ENCODE measurements around the gene KRTAP10-9.
"Not testable (repeated sequence)": the region's sequence is repeated elsewhere in the genome, so short reads cannot be mapped to it uniquely, and the experiment has no call there.

KRTAP10-9 gene

DNA sequence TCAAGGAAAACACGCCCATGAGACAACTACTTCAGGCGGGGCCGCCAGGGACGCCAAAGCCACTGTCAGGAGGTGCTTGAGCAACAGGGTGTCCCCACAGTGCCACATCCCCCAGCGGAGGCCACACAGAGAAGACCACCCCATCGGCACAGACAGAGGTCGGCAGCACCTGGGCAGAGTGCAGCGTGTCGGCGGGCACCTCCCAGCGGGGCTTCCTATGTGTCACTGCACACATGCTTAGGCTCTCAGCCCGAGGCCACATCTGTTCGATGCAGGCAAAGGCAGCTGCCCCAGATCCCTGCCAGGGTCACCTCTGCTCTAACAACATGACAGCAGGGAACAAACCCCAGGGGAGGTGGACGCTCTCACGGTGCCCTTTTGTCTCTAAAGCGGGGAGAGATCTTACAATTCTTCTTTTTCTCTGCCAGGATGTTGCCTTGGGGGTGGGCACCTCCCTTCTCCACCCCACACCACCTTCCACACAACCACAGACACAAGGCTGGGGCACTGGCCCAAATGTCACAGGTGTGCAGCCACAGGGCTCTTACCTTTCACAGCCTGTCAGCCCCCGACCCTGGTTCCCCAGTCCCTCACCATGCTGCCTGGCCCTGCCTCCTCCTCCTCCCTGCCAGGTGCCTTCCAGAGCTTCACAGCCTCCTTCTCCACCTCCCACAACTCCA lies 10.8 kb upstream of the KRTAP10-9 start:
- DNase-seq: no peak

DNA sequence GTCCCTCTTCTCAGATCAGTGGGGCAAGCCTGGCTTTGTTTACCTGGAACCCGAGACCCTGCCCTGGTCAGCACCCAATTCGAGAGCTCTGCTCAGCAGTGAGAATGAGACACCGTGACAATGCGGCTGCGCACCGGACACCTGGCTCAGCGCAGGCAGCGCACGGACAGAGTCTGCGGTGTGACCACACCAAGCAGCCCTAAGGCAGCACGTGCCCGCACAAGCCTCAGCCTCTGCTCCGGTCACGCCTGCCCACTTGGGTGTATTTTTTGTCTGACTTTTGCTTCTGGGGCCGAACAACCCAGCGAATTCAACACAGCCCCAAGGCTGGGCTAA lies 10.3 kb upstream of the KRTAP10-9 start:
- no peak for DNase-seq

DNA sequence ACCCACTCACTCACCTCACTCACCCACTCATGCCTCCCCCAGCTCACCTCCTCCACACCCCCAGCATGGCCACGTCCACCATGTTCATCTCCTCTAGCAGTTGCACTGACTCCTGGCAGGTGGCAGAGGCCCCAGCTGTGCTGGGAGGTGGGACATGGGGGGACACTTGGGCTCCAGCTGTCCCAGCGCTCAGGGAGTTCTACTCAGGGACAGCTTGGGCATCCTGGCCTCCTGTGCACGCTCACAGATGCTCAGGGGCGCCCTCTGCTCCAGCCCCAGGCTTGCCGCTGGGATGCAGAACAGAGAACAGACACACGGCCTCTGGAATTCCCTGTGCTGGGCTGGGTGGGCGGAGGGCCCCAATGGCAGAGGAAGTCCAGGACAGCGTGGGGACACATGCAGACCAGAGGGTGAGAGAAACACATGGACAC lies 9.8 kb upstream of the KRTAP10-9 start:
- no peak for DNase-seq

DNA sequence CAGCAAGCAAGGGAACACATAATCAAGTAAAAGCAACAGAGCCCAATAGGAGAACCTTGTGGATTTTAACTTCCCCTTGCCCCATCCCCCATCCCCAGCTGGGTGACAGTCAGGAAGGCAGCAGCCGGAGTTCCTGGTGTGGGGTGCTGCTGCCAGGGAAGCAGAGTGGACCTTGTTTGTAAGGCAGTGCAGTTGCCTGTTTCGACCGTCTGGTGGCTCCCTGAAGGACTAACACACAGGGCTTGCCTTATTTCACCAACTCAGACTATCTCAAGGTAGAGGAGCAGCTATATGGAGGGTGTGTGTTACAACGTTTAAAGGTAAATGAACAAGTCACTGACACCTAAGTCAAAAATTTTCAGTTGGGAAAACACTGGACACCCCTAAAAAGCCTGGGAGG lies 8.4 kb upstream of the KRTAP10-9 start:
- peak; percentile 4 for DNase-seq

DNA sequence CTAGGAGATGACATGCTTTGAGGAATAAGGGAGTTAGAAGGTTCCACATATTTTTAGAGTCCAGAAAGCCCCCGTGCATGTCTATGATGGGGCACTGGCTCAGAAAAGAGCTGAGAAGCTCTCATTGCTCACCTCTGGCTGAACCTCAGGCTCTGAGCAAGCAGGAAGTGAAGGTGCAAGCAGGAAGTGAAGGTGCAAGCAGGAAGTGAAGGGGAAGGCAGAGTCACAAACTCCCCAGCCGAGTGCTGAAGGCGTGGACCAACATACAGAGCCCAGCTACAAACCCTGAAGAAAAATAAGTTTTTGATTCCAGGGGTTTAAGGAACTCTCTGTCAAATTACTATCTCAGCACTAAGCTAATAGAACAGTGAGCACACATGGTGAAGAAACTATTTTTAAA lies 8.0 kb upstream of the KRTAP10-9 start:
- no peak for DNase-seq

- DNase-seq: no peak
Measured at GRCh38 chr21:44619886-44620285, 7.0 kb upstream of the KRTAP10-9 start.

- no peak for DNase-seq
Measured at GRCh38 chr21:44623575-44623974, 3.3 kb upstream of the KRTAP10-9 start.

DNA sequence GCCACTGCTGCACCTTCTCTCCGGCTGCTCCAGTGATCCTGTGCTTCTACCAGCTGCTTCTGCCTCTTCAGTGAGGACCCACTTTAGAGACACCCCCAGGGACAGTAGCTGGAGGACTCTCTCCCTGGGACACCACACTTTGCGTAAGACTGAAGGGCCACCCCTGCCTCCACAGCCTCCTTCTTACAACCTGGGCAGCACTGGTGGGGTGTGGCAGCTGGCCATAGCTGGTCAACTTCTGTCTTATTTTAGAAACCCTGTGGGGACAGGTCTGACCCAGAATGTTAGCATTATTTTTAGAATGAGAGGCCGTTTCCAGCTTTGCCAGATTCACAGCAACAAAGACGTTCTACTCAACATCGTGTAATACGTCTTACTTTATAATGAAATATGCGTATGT lies 1.1 kb upstream of the KRTAP10-9 start:
- no peak for DNase-seq

GRCh38 chr21:44626262-44626661 lies 631 bp upstream of the KRTAP10-9 start:
- DNase-seq: no peak

GRCh38 chr21:44627181-44627822 lies 409 bp downstream of the KRTAP10-9 start:
- DNase-seq: not testable (repeated sequence)

DNA sequence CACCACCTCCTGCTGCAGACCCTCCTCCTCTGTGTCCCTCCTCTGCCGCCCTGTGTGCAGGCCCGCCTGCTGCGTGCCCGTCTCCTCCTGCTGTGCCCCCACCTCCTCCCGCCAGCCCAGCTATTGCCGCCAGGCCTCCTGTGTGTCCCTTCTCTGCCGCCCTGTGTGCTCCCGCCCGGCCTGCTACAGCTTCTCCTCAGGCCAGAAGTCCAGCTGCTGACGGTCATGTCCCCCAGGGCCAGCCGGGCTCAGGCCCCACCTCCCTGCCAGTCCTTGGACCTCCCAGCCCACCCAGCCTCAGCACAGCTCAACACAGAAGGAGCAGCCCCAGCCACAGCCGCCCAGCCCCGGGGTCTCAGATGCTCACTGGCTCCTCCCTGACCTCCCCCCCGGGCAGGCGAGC lies 939 bp downstream of the KRTAP10-9 start:
- not testable (repeated sequence) for DNase-seq

- no peak for DNase-seq
Measured at GRCh38 chr21:44628707-44629391, 2.0 kb downstream of the KRTAP10-9 start.

GRCh38 chr21:44630440-44630839 lies 3.5 kb downstream of the KRTAP10-9 start:
- DNase-seq: no peak

DNA sequence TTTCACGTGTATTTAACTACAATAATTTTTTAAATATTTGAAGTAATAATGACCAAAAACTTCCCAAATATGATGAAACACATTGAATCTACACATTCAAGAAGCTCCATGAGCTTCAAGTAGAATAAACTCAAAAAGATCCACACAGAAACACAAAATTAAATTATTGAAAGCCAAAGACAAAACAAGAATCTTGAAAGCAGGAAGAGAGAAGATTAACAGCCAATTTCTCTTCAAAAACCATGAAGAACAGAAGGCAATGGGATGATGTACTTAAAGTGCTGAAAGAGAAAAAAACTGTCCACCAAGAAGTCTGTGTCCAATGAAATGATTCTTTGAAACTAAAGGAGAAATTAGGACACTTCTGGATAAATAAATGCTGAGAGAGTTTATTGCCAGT lies 5.2 kb downstream of the KRTAP10-9 start:
- no peak for DNase-seq

GRCh38 chr21:44636209-44637017 lies 9.5 kb downstream of the KRTAP10-9 start:
- DNase-seq: no peak

- no peak for DNase-seq
Measured at GRCh38 chr21:44637018-44637850, 10.3 kb downstream of the KRTAP10-9 start, which contains the start of gene KRTAP10-10. TSS of gene KRTAP10-10 (plus strand) at chr21:44637356. CDS start at chr21:44637418, 62 bp downstream.

DNA sequence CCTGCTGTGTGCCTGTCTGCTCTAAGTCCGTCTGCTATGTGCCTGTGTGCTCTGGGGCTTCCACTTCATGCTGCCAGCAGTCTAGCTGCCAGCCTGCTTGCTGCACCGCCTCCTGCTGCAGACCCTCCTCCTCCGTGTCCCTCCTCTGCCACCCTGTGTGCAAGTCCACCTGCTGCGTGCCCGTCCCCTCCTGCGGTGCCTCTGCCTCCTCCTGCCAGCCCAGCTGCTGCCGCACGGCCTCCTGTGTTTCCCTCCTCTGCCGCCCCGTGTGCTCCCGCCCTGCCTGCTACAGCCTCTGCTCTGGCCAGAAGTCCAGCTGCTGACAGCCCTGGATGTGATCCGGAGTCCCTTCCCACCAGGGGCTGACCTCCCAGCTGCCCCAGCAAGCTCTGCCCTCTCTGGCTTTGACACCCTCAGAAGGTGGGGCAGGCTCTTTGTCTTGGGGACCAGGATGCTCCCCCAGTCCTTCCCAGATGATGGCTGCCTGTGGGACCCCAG lies 11.0 kb downstream of the KRTAP10-9 start:
- not testable (repeated sequence) for DNase-seq

- DNase-seq: not testable (repeated sequence)
Measured at GRCh38 chr21:44638506-44639330, 11.8 kb downstream of the KRTAP10-9 start.

DNA sequence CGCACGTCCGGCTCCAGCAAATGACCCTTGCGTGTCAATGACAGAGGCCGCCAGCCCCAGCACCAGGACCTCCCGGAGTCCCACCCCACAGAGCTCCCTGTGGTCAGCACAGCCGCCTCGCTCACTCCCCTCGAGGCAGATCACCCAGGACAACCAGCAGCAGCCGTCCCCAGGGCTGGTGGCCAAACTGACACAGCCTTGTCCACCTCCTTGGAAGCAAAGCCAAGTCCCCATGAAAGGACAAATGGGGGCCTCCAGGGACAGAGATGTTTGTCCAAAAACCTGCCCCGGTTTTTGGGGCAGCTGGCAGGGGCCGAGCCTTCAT lies 12.4 kb downstream of the KRTAP10-9 start:
- DNase-seq: no peak

DNA sequence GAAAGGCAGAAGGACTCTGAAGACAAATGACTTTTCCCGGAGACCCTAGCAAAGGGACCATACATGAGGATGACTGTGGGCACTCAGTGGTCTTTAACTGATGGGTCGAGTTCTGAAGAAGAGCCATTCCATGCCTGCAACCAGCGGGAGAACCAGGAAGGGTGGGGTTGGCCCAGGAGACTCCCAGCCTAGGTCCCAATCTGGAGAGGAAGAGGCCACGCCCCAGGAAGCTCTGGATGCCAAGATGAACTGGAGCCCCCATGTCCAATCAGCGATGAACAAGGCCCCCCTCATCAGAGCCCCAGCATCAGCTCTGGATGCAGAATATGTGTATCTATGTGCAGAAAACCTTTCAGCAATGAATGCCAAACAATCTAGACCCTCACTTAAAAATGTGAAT lies 13.9 kb downstream of the KRTAP10-9 start:
- DNase-seq: no peak

DNA sequence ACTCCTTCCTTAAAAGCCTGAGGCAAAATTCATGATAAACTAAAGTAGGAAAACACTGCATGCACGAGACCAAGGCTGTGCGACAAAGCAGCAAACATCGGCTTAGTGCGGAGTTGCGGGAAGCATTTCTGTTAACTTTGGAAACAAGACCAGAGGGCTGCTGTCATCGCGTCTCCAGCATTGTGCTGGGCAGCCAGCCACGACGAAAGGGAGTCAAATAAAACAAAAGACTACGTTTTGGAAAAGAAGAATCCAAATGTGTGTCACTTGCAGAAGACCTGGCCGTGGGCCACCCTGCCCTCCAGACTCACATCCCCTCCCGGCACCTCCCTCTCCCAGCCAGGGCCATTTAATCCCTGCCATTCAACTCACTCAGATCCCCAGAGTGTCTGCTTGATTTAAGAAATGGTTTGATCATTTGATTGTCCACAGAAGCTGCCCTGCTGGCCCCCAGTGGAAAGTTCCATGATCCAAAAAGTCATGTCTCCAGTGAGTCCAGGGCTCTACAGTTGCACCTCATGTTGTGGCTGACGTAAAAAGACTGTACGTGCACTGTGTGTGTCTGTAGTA lies 16.9 kb downstream of the KRTAP10-9 start:
- no peak for DNase-seq
